Mammary epithelial cell (primary cell): ENCODE data around the gene C7orf57.

ENCODE experiments used
- CTCF ChIP-seq, 2 donors: IDR thresholded peaks in 1 of 2; conservative IDR thresholded peaks in 1 of 2; 2 replicates each; pipeline ENCODE4 v1.5.1; 2011 to 2012; ENCODE audit warnings: inconsistent platforms in 2 of 2, low read length in 2 of 2, mild to moderate bottlenecking in 2 of 2, control low read depth in 1 of 2, low read depth in 1 of 2; ENCODE audit not compliant: insufficient read depth in 1 of 2; ENCODE audit errors: extremely low read depth in 1 of 2
- EZH2 ChIP-seq: IDR thresholded peaks from 2 replicates; pipeline ENCODE4 v1.6.1; 2012; ENCODE audit warnings: low read length, inconsistent platforms, borderline replicate concordance

DNA sequence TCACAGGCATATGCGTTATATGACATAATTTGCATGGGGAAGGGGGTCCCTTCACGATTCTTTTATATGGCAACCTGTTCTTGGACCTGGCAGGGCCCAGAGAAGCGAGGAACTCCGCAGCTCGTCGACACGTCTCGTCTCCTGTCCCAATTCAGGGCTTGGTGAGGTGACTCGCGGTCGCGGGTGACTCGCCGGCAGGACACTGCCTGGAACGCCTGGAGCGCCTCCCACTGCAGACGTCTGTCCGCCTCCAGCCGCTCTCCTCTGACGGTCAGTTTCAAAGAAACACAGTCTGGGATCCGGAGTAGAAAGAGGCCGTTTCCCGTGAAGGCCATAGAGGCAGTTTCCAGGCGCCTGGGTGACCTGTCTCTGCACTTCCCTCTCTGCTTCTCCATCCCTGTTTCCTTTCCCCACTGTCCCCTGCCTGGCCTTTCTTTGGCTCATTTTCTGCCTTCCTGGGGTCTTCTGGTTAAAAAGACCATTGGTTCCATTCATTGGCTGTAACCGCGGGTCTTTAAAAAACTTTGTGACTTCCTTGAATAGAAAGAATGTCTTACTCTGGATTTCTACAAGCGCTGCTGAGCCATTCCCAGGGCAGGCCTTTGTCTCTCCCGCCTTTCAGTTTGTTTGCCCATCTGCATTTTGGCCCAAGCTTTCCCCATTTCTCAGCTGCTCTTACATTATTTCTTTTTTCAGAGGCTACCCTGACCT, 54.9 kb downstream of the C7orf57 start:
- TF ChIP-seq CTCF (conservative IDR thresholded peaks at IDR 0.05 in 1 of 2, IDR thresholded peaks at IDR 0.05 in 1 of 2; ENCODE audit: extremely low read depth in 1 of 2, insufficient read depth in 1 of 2, low read depth in 1 of 2, low read length in 2 of 2) (no peak), EZH2 (no peak)
